Fibroblast of lung (primary cell): ENCODE measurements around the gene BMERB1. TPM values are rescaled to one million over a fixed set of nuclear protein-coding genes. Genes with fewer than 3 reads are reported as not detected.

ENCODE experiments used
- DNase-seq, 2 donors: peaks; one replicate each; pipeline versions ENCODE4 v3.0.0 to v3.0.0-alpha.2; 2010; ENCODE audit warnings: low read depth in 2 of 2
- H2AFZ ChIP-seq: 2 replicates; pipeline ENCODE4 v1.5.1; 2012; ENCODE audit warnings: low read length, control low read depth, inconsistent platforms
- H3K27ac ChIP-seq: 2 replicates; pipeline ENCODE4 v1.5.1; 2011; ENCODE audit warnings: low read length, control low read depth; ENCODE audit not compliant: insufficient read depth
- H3K27me3 ChIP-seq: 2 replicates; pipeline ENCODE4 v1.5.1; 2011; ENCODE audit warnings: mild to moderate bottlenecking, low read length; ENCODE audit not compliant: control insufficient read depth, insufficient read depth
- H3K36me3 ChIP-seq: 2 replicates; pipeline ENCODE4 v1.5.1; 2011; ENCODE audit warnings: low read length; ENCODE audit not compliant: control insufficient read depth, insufficient read depth
- H3K4me1 ChIP-seq: 2 replicates; pipeline ENCODE4 v1.5.1; 2011; ENCODE audit warnings: low read length; ENCODE audit not compliant: control insufficient read depth, insufficient read depth; ENCODE audit errors: extremely low read depth
- H3K4me2 ChIP-seq: 2 replicates; pipeline ENCODE4 v1.5.1; 2011; ENCODE audit warnings: low read length, control low read depth; ENCODE audit not compliant: insufficient read depth; ENCODE audit errors: extremely low read depth
- H3K4me3 ChIP-seq, 4 experiments: fragments of 200-600 bp in 1 of 4; sonication (generic) in 1 of 4; replicated peaks in 1 of 4; 2 replicates each; pipeline ENCODE4 v1.5.1; 2011 to 2016; ENCODE audit warnings: low read length in 4 of 4, low read depth in 3 of 4, mild to moderate bottlenecking in 3 of 4, control low read depth in 2 of 4, inconsistent platforms in 1 of 4, mixed read lengths in 1 of 4; ENCODE audit not compliant: insufficient read depth in 1 of 4; ENCODE audit errors: control extremely low read depth in 1 of 4
- H3K79me2 ChIP-seq: 2 replicates; pipeline ENCODE4 v1.5.1; 2012; ENCODE audit warnings: mild to moderate bottlenecking, low read length, inconsistent platforms; ENCODE audit not compliant: control insufficient read depth, insufficient read depth
- H3K9ac ChIP-seq: 2 replicates; pipeline ENCODE4 v1.5.1; 2011; ENCODE audit warnings: mild to moderate bottlenecking, low read length, control low read depth; ENCODE audit not compliant: insufficient read depth
- H3K9me3 ChIP-seq: 2 replicates; pipeline ENCODE4 v1.5.1; 2012; ENCODE audit warnings: low read depth, low read length; ENCODE audit not compliant: control insufficient read depth, insufficient read depth
- H4K20me1 ChIP-seq: 2 replicates; pipeline ENCODE4 v1.5.1; 2011; ENCODE audit warnings: low read length; ENCODE audit not compliant: control insufficient read depth, insufficient read depth; ENCODE audit errors: extremely low read depth
- EZH2 ChIP-seq: IDR thresholded peaks from 2 replicates; pipeline ENCODE4 v1.5.1; 2012; ENCODE audit warnings: low read length, control low read depth, mild to moderate bottlenecking; ENCODE audit errors: missing control alignments
- polyA plus RNA-seq, 2 donors: library from polyadenylated mRNA; depleted of rRNA in 1 of 2; stranded (reverse) in 1 of 2; unstranded in 1 of 2; fragments of >200 nt; gene quantifications; 2 replicates each; pipeline ENCODE4 v1.2.1, GENCODE V29; 2011 to 2012; ENCODE audit warnings: missing spikeins in 1 of 2
- total RNA-seq: library from RNA; depleted of rRNA; stranded (reverse); fragments of >200 nt; gene quantifications from 2 replicates; pipeline ENCODE4 v1.2.1, GENCODE V29; 2014
- TF ChIP-seq, protein P1 (sequence below), 2 donors: IDR thresholded peaks in 1 of 2; conservative IDR thresholded peaks in 1 of 2; 1 replicate in 1 of 2; 2 replicates in 1 of 2; pipeline ENCODE4 v1.5.1; 2011 to 2012; ENCODE audit warnings: low read length in 2 of 2, control low read depth in 1 of 2, inconsistent platforms in 1 of 2, low read depth in 1 of 2, mild to moderate bottlenecking in 1 of 2

The BMERB1 gene
- total and polyA plus RNA-seq, 2 donors (not counting 1 experiment from before 2014, with no cell fraction given): 39.1 to 46.0 TPM

DNA sequence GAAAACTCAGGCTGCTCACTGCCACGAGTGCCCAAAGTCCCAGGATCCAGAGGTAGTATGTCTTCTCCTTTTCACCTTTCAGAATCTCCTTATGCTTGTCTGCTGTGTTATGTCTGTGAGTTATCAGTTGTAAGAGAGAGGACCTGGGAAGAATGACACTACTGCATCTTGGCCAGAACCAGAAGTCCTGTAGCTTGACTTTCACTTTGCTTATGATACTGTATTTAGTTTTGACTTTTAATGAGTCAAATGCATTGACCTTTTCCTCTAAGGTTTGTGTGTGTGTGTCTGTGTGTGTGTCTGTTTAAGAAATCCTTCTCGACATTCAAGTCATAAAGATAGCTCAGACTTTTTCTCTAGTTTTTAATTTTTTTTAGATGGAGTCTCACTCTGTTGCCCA lies 43.4 kb downstream of the BMERB1 start:
- Histone ChIP-seq H3K4me1 (peaks cover 4% of the 10 kb centered on the region), H3K4me2 (no peak overlapping the region), H3K79me2 (no peaks in the 10 kb centered on the region), H4K20me1 (no peaks in the 10 kb centered on the region), H3K9ac (no peak overlapping the region), H3K27ac (no peak overlapping the region), H3K27me3 (no peaks in the 10 kb centered on the region), H3K36me3 (no peaks in the 10 kb centered on the region), H3K4me3 (no peak overlapping the region), H3K9me3 (no peaks in the 10 kb centered on the region), H2AFZ (no peak overlapping the region)
- DNase-seq: no peak
- no peak for TF ChIP-seq EZH2
- TF ChIP-seq, protein P1, sequence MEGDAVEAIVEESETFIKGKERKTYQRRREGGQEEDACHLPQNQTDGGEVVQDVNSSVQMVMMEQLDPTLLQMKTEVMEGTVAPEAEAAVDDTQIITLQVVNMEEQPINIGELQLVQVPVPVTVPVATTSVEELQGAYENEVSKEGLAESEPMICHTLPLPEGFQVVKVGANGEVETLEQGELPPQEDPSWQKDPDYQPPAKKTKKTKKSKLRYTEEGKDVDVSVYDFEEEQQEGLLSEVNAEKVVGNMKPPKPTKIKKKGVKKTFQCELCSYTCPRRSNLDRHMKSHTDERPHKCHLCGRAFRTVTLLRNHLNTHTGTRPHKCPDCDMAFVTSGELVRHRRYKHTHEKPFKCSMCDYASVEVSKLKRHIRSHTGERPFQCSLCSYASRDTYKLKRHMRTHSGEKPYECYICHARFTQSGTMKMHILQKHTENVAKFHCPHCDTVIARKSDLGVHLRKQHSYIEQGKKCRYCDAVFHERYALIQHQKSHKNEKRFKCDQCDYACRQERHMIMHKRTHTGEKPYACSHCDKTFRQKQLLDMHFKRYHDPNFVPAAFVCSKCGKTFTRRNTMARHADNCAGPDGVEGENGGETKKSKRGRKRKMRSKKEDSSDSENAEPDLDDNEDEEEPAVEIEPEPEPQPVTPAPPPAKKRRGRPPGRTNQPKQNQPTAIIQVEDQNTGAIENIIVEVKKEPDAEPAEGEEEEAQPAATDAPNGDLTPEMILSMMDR (conservative IDR thresholded peaks at IDR 0.05 in 1 of 2, IDR thresholded peaks at IDR 0.05 in 1 of 2; ENCODE audit: low read depth in 1 of 2, low read length in 2 of 2): no peak

DNA sequence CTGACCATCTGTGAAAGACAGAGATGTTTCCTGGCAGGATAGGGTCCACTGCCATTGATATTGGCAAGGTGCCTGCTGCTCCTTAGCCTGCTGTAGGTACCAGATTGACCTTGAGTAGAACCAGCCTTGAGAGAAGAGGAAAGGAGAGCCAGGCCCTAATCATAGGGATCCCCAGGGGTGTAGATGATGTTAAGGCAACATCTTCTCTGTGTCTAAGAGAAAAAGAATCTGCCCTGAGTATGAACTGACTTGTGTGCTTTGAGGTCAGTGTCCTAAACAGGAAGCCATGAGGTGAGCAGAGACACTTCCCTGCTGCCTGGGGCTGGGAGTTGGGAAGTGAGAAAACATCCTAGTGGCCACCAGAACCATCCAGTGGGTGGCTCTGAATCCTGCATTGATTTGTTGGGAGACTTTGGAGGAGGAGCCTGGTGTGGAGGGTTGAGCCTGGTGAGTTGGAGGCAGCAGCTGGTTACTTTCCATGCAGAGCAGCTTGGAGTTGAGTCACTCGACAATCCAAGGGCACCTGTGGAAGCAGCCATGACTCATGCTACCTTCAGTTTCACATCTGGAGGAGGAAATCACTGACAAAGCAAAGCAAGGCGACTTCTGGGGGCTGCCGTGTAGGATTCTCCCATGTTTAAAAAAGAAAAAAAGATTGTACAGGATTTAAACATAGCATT lies 47.8 kb downstream of the BMERB1 start:
- Histone ChIP-seq H3K4me2 (peak overlapping the region; percentile 54), H3K27me3 (no peaks in the 10 kb centered on the region), H3K27ac (peak overlapping the region; percentile 66)

DNA sequence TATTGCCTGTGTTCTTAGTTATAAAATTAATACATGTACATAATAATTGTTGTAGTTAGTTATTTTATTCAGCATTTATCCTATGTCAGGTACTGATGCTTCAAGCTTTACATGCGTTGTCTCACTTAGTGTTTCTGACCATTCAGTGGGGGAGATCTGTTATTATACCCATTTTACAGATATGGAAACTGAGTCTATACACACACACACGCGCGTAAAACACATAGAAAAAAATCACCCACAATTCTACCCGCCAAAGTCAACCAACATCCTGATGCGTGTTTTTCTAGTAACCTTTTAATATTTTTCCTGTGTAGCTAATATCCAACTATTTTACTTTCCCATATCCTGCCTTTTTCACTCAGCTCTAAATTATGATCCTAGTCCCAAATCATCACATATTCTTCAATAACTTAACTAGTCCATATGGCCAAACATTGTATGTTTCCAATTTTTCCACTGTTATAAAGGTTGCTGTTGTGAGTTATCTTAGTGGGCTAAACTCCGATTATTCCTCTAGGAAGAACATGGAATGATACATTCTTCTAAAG lies 48.4 kb downstream of the BMERB1 start:
- Histone ChIP-seq H4K20me1 (no peaks in the 10 kb centered on the region), H3K4me1 (peaks cover 4% of the 10 kb centered on the region), H3K36me3 (no peaks in the 10 kb centered on the region), H3K27ac (peak overlapping the region; percentile 66), H3K9me3 (no peaks in the 10 kb centered on the region), H2AFZ (no peak overlapping the region), H3K4me2 (peak overlapping the region; percentile 54), H3K79me2 (no peaks in the 10 kb centered on the region), H3K4me3 (no peak overlapping the region), H3K9ac (no peak overlapping the region), H3K27me3 (no peaks in the 10 kb centered on the region)
- TF ChIP-seq, protein P1 (conservative IDR thresholded peaks at IDR 0.05 in 1 of 2, IDR thresholded peaks at IDR 0.05 in 1 of 2; ENCODE audit: low read depth in 1 of 2, low read length in 2 of 2): no peak
- TF ChIP-seq EZH2: no peak
- no peak for DNase-seq

More for the DNA sequence above, 47.8 kb downstream of the BMERB1 start:
- DNase-seq: peak; percentile 92 to 98
- no peak for TF ChIP-seq EZH2
- TF ChIP-seq, protein P1 (conservative IDR thresholded peaks at IDR 0.05 in 1 of 2, IDR thresholded peaks at IDR 0.05 in 1 of 2; ENCODE audit: low read depth in 1 of 2, low read length in 2 of 2): peak in 1 of 2 donors; percentile 26
- H4K20me1 ChIP-seq: no peaks in the 10 kb centered on the region
- H3K79me2 ChIP-seq: no peaks in the 10 kb centered on the region
- H2AFZ ChIP-seq: no peak overlapping the region
- H3K9ac ChIP-seq: no peak overlapping the region
- H3K36me3 ChIP-seq: no peaks in the 10 kb centered on the region
- peaks cover 4% of the 10 kb centered on the region for H3K4me1 ChIP-seq
- no peak overlapping the region for H3K4me3 ChIP-seq
- H3K9me3 ChIP-seq: no peaks in the 10 kb centered on the region
